Measurements from ENCODE around the gene ACAP3.

The ACAP3 gene

DNA sequence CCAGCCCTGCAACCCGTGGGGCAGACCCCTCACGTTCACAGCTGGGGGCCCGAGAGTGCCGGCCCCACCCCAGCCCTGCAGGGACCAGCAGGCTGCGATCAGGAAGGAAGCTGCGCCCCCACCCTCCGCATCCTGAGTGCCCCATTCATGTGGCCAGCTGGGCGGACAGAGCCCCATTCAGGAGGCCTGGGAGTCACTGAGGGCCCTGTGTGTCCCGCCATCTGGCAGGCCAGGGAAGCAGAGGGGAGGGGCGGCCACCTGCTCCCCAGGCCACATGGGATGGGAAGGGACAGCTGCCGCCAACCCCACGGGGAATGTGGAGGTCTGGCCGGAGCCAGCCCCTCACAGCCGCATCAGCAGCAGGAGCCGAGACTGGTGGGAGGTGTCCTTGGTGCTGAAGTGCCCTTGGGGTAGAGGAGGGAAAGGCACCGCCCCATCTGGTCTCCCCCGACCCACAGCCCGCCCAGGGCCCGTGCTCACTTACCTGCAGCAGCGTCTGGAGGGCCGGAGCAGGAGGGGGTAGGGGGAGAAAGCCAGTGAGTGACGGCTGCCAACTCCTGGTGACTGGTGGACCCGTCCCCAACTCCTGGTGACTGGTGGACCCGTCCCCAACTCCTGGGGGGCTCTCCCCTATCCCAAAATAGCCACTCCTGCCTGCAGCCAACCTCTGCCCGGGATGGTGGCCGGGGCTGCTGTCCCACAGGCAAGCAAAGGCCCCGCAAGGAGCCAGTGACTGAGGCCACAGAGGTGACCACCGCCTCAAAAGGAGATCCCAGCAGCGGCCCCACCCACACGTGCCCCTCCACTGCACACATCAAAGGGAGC is 8.7 kb downstream of the ACAP3 start:
- DNase-seq = no peak

- no peak for DNase-seq
Observed at GRCh38 chr1:1297802-1298424, 9.8 kb downstream of the ACAP3 start.

DNA sequence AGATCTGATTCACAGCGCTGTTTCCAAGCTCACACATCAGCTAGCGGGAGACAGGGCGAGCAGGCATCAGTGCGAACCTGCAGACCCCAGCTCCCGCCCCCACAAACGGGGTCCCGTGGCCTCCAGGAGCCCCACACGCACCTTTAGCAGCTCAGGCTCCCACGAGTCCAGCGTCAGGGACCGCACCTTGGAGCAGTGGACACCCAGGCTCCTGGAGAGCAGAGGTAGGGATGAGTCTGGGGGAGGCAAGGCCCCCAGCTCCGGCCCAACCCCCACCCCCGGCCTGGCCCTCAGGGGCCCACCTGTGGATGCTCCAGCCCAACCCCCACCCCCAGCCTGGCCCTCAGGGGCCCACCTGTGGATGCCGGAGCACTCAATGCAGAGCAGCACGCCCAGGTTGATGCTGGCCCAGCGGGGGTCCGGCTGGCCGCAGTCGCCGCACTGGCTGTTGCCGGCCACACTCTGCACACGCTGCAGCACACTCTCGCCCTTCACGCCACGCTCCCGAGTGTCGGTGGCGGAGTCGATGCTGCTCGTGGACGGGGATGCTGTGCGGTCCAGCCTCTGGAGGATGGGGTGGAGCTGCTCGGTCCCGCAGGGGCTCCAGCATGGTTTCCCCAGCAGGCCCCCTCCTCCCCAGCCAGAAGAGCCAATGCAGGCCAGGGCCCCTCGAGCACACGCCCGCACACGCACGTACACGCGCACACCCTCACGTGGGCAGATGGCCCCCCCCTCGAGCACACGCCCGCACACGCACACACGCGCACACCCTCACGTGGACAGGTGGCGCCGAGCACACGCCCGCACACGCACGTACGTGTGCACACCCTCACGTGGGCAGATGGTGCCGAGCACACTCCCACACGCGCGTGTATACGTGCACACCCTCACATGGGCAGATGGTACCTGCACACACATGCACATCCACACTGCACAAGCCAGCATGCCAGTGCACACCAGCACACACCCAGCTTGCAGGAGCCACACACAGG is 11.4 kb downstream of the ACAP3 start:
- DNase-seq = no peak

- no peak for DNase-seq
Observed at GRCh38 chr1:1295154-1295923, 12.4 kb downstream of the ACAP3 start.

DNA sequence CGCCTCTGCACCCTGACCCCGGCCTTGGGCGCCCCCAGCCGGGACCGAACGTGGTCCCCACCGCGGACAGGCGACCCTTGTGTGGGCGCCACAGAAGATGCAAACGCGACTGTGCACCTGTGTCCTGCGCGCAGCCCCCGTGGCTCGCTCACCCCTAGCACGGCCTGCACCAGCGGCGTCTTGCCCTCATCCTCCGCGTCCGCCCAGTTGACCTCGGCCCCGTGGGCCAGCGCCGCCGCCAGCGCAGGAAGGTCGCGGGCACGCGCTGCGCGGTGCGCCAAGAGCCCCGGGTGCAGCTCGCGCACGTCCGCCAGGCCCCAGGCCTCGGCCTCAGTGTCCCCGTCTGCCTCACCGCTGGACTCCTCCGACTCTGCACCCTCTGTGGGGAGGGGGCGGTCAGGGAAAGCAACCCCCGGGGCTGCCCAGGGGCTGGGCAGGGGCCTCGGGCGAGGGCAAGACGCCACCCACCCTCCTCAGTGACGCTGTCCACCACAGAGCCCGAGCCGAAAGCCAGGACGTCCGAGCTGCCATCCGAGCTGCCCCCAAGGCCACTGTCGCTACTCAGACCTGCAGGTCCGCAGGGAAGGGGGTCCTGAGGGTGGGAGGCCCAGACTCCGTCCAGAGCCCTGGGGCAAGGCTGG is 13.4 kb downstream of the ACAP3 start:
- no peak for DNase-seq

GRCh38 chr1:1293263-1294249 is 14.2 kb downstream of the ACAP3 start:
- DNase-seq = no peak

DNA sequence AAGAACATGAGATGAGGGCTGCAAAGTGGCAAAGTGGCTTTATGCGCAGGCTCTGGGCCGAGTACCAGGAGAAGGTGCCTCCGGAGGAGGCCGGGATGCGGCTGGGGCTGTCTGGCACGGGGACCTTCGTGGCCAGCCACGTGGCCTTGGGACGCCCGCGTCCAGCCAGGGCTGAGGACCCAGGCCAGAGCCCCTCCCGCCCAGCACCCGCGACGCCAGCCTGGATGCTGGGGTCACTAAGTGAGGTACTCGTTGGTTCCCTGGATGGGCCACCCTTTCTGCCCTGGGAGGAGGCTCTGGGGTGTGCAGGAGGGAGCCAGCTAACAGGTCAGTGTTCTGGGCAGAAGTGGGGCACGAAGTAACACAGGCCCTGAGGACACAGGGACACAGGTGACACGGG is 14.9 kb downstream of the ACAP3 start:
- no peak for DNase-seq

- DNase-seq = no peak
Observed at GRCh38 chr1:1292442-1292779, 15.3 kb downstream of the ACAP3 start.

GRCh38 chr1:1291548-1292441 is 15.9 kb downstream of the ACAP3 start:
- no peak for DNase-seq

- DNase-seq = no peak
Observed at GRCh38 chr1:1291023-1291528, 16.7 kb downstream of the ACAP3 start.

GRCh38 chr1:1290238-1290731 is 17.4 kb downstream of the ACAP3 start:
- no peak for DNase-seq

- DNase-seq = no peak
Observed at GRCh38 chr1:1287288-1288110, 20.2 kb downstream of the ACAP3 start.

GRCh38 chr1:1286313-1287261 is 21.1 kb downstream of the ACAP3 start:
- DNase-seq = no peak

GRCh38 chr1:1285611-1286311 is 22.0 kb downstream of the ACAP3 start:
- DNase-seq = no peak

DNA sequence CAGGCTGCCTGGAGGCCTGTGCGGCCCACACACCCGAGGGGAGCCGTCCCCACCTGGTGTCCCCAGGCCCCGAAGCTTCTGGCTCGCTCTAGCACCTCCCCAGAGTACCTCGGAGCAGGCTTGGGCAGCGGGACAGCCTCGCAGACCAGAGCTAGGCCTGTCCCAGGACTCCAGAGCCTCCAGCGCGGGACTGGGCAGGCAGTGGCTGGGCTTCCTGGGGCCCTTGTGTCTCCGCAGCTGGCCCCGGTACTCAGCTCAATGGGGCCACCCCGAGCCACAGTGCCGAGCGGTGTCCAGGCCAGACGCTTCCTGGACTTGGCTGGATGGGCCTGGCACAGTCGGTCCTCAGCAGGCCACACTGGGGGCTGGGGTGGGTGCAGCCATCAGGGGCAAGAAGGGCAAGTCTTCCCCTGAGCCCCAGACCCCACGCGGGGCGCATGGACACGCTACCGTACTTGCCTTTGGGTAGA is 22.6 kb downstream of the ACAP3 start:
- no peak for DNase-seq

Measured in activated gamma-delta T cell (primary cell).